ENCODE data around the gene CRTC1. TPM values are rescaled to one million over a fixed set of nuclear protein-coding genes. Genes with fewer than 3 reads are reported as not detected.

Gene CRTC1
- total and polyA plus RNA-seq, 10 donors: 3.1 to 15.7 (median 8.2) TPM

GRCh38 chr19:18636183-18636968 lies 47.1 kb upstream of the CRTC1 start:
- TF ChIP-seq, protein P1, sequence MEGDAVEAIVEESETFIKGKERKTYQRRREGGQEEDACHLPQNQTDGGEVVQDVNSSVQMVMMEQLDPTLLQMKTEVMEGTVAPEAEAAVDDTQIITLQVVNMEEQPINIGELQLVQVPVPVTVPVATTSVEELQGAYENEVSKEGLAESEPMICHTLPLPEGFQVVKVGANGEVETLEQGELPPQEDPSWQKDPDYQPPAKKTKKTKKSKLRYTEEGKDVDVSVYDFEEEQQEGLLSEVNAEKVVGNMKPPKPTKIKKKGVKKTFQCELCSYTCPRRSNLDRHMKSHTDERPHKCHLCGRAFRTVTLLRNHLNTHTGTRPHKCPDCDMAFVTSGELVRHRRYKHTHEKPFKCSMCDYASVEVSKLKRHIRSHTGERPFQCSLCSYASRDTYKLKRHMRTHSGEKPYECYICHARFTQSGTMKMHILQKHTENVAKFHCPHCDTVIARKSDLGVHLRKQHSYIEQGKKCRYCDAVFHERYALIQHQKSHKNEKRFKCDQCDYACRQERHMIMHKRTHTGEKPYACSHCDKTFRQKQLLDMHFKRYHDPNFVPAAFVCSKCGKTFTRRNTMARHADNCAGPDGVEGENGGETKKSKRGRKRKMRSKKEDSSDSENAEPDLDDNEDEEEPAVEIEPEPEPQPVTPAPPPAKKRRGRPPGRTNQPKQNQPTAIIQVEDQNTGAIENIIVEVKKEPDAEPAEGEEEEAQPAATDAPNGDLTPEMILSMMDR (IDR thresholded peaks at IDR 0.05 in 8 of 11, conservative IDR thresholded peaks at IDR 0.05 in 3 of 11): peak in 1 of 11 experiments; percentile 13
- TF ChIP-seq POLR2AphosphoS5 (IDR thresholded peaks at IDR 0.05) (no peak), POLR2A (IDR thresholded peaks at IDR 0.05) (no peak)
- DNase-seq: peak; percentile 100
- no peaks in the 10 kb centered on the region for H3K9me3 ChIP-seq
- 1 to 2% (median 2%) methylated on average over 42 to 44 of the region's 44 CpGs for WGBS, 5 donors
- peak overlapping the region; percentile 51 to 90 (median 83) for H3K27ac ChIP-seq
- peaks cover 0 to 11% (median 0%) of the 10 kb centered on the region in 7 donors for H3K27me3 ChIP-seq (replicated peaks in 1 of 7)
- H3K4me1 ChIP-seq: peaks cover 0 to 35% (median 28%) of the 10 kb centered on the region in 6 donors
- H3K36me3 ChIP-seq: peaks cover 0 to 8% (median 0%) of the 10 kb centered on the region in 6 donors
- H3K4me3 ChIP-seq: peak overlapping the region; percentile 39 to 89 (median 72)
- intact Hi-C loops (cut with DNase I; ENCODE audit: low total_unique reads): no loop called here

GRCh38 chr19:18636969-18637629 lies 46.4 kb upstream of the CRTC1 start, which contains the start of gene KLHL26:
Gene KLHL26 (plus strand): TSS chr19:18637028. CDS start chr19:18637055, 27 bp downstream.
- Histone ChIP-seq H3K27me3 (replicated peaks in 1 of 7) (peaks cover 0 to 10% (median 0%) of the 10 kb centered on the region in 7 donors), H3K4me1 (peaks cover 0 to 35% (median 28%) of the 10 kb centered on the region in 6 donors), H3K36me3 (peaks cover 0 to 8% (median 0%) of the 10 kb centered on the region in 6 donors), H3K9me3 (no peaks in the 10 kb centered on the region), H3K27ac (peak within 1 kb of the TSS; percentile 51 to 90 (median 83)), H3K4me3 (peak within 1 kb of the TSS; percentile 55 to 89 (median 72))
- 4 to 6% (median 5%) methylated on average over 29 to 47 of the region's 47 CpGs for WGBS, 5 donors
- TF ChIP-seq, protein P1 (IDR thresholded peaks at IDR 0.05 in 8 of 11, conservative IDR thresholded peaks at IDR 0.05 in 3 of 11): no peak
- peak; percentile 89 to 92 (median 89) for TF ChIP-seq POLR2AphosphoS5 (IDR thresholded peaks at IDR 0.05)
- peak in 1 of 3 donors; percentile 40 for TF ChIP-seq POLR2A (IDR thresholded peaks at IDR 0.05)
- intact Hi-C loops (cut with DNase I; ENCODE audit: low total_unique reads): no loop called here
- no peak for DNase-seq

DNA sequence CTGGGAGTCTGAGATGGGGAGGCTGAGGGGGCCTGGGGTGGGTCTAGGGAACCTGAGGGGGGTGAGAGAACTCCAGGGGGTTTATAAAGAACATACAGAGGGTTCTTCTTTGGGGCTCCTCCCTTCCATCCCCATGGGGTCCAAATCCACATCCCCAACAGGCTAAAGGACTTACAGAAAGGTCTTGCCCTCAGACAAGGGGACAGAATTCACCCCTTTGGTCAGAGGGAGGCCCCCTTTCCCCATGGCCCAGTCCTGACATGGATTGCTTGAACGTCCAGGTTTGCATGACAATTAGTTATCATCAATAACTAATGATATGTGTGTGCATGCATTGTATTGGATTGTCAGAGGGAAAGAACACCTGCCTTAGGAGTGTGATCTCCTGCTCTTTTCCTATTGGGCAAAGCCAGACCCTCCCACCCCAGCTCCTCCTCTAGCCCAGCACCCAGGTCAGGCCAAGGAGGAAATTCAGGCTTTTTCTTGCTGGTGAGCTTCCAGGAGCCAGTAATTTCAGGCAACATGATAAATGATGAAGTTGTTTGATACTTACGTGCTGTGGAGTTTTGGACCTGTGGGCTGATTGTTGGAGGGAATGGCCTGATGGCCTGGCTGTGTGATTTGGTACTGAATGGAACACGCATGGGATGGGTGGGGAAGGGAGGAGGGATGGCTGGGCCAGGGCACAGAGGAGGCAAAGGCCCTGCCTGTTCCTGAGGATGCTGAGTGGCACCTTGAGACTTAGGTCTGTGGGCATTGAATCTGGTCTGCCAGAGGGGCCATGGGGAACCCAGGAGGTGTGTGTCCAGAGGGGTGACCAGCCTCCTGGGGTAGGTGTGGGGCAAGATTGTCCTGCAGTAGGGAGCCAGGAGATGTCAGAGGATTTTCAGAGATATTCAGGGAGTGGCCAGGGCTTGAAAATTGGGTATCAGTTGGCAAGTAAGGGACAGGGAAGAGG lies 45.5 kb upstream of the CRTC1 start:
- H3K36me3 ChIP-seq: peaks cover 0 to 8% (median 0%) of the 10 kb centered on the region in 6 donors
- peak overlapping the region in 7 of 8 donors; percentile 63 to 89 (median 73) for H3K4me3 ChIP-seq
- no peak for DNase-seq
- H3K27ac ChIP-seq: peak overlapping the region in 5 of 8 donors; percentile 59 to 90 (median 86)
- 50 to 64% (median 56%) methylated on average over 3 of the region's 3 CpGs for WGBS, 5 donors
- TF ChIP-seq, protein P1 (IDR thresholded peaks at IDR 0.05 in 8 of 11, conservative IDR thresholded peaks at IDR 0.05 in 3 of 11): no peak
- no peak for TF ChIP-seq POLR2A (IDR thresholded peaks at IDR 0.05)
- TF ChIP-seq POLR2AphosphoS5 (IDR thresholded peaks at IDR 0.05): no peak
- no peaks in the 10 kb centered on the region for H3K9me3 ChIP-seq
- intact Hi-C loops (cut with DNase I; ENCODE audit: low total_unique reads): no loop called here
- H3K27me3 ChIP-seq (replicated peaks in 1 of 7): peaks cover 0 to 1% (median 0%) of the 10 kb centered on the region in 7 donors
- peaks cover 0 to 35% (median 28%) of the 10 kb centered on the region in 6 donors for H3K4me1 ChIP-seq
